ENCODE results near the gene FAM20C.

- TF ChIP-seq ZNF184 (tag by site-specific recombination; IDR thresholded peaks at IDR 0.05), result no peak
- no peak for TF ChIP-seq ZBTB44 (tag by site-specific recombination; IDR thresholded peaks at IDR 0.05)
- TF ChIP-seq ZXDB (tag by site-specific recombination; IDR thresholded peaks at IDR 0.05), result no peak
- no peak for TF ChIP-seq ZNF362 (tag by site-specific recombination; IDR thresholded peaks at IDR 0.05)
- no peak for TF ChIP-seq CTCF (tag by site-specific recombination; IDR thresholded peaks at IDR 0.05)
- TF ChIP-seq ZNF704 (tag by site-specific recombination; IDR thresholded peaks at IDR 0.05), result no peak
- TF ChIP-seq ZNF670 (tag by site-specific recombination; IDR thresholded peaks at IDR 0.05; ENCODE audit: low read depth), result no peak
Measured at GRCh38 chr7:254337-255037, 62.1 kb downstream of the FAM20C start.
